NCI-H1436 (cell line): ENCODE results near the gene PLP2.
"Not testable (repeated sequence)": the region's sequence is repeated elsewhere in the genome, so short reads cannot be mapped to it uniquely, and the experiment has no call there.

Source experiments
- DNase-seq: peaks from one replicate; lab custom pipeline; 2025; lab: John Stamatoyannopoulos, UW

PLP2 gene

GRCh38 chrX:49163555-49164419, 7.9 kb upstream of the PLP2 start:
- DNase-seq = peak; percentile 66

- DNase-seq = no peak
These were observed 6.9 kb upstream of the PLP2 start for GRCh38 chrX:49164589-49165360.

GRCh38 chrX:49165901-49166881, 5.5 kb upstream of the PLP2 start:
- peak; percentile 88 for DNase-seq

DNA sequence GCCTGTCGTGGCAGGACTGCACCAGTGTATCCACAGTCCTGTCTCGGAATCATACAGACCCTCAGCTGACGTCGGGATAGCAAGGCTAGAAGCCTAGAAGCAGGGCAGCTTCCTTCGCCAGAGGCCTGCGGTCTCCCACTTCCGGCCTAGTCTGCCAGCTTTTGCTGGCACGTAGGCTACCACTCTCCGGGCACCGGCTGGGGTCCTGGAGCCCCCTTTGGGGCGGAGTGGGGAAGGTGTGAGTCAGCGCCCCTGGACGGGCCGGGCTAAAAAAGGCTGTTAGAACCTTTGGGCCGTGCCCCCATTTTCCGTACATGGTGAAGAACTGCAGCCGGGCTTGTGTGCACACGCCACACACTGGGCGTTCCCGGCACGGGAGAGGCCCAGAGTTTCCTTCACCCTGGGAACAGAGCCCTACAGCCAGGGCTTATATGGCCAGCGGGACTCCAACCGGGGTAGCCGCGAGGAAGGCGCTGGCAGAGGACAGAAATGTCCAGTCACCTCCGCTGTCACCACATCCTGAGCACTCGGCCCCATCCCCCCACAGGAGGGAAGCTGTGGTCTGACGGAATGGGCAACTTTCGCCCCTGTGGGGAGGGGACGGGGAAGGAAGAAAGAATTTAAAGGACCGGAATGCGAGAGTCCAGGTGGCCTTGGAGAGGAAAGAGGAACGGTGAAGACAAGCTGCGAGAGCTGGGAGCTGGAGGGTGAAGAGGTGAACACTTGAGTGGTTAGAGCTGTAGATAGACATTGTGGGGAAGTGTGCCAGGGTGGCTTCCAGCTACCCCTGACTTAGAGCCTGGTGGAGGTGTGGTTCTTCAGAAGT, 4.6 kb upstream of the PLP2 start:
- no peak for DNase-seq

GRCh38 chrX:49167740-49168108, 4.0 kb upstream of the PLP2 start:
- no peak for DNase-seq

- peak; percentile 43 for DNase-seq
These were observed 632 bp downstream of the PLP2 start for GRCh38 chrX:49172280-49172780.

DNA sequence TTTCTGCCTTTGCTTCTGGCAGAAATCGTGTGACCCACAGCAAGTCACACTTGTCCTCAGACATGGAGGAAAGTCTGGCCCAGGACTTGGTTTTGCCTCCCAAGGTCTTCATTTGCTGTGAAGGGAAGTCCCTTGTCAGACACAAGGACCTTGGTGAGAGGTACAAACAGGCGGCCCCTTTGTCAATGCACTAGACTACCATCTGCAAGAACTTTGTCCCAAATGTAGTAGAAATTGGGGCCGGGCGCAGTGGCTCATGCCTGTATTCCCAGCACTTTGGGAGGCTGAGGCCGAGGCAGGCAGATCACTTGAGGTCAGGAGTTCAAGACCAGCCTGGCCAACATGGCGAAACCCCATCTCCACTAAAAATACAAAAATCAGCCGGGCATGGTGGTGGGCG, 1.8 kb downstream of the PLP2 start:
- DNase-seq = not testable (repeated sequence)

GRCh38 chrX:49174723-49175122, 3.0 kb downstream of the PLP2 start:
- DNase-seq = no peak

DNA sequence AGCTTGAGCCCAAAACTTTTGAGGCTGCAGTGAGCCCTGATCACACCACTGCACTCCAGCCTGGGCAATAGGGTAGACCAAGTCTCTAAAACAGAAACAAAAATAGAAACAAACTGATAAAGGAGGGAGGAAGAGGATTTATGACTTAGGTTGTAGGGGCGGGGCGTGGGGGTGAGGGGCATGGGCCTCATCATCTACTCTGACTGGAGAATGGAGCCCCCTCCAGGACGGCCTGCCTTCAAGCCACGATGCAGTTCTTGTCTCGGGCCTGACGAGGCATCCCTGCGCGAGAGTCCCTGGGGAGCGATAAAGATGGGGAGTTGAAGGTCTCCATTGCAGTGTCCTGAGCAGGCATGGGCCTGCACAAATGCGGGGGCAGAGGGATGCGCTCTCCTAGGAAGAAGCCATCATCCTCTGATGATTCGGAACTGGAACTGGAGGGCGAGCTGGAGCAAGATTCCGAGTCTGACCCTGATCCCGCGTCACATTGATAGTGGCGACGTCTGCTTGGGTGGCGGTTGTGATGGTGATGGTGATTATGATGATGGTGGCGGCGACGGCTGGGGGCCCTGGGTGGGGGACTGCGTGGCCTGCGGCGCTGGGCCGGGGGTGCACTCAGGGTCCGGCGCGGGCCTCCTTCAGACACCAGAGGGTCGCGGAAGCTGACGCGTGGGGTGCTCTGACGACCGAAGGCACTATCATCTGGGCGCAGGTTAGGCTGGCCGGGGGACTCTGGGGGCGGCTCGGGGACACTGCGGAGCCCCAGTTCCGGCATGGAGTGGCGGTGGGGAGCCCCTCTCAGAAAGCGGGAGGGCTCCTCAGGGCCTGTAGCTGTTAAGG, 4.0 kb downstream of the PLP2 start:
- no peak for DNase-seq

DNA sequence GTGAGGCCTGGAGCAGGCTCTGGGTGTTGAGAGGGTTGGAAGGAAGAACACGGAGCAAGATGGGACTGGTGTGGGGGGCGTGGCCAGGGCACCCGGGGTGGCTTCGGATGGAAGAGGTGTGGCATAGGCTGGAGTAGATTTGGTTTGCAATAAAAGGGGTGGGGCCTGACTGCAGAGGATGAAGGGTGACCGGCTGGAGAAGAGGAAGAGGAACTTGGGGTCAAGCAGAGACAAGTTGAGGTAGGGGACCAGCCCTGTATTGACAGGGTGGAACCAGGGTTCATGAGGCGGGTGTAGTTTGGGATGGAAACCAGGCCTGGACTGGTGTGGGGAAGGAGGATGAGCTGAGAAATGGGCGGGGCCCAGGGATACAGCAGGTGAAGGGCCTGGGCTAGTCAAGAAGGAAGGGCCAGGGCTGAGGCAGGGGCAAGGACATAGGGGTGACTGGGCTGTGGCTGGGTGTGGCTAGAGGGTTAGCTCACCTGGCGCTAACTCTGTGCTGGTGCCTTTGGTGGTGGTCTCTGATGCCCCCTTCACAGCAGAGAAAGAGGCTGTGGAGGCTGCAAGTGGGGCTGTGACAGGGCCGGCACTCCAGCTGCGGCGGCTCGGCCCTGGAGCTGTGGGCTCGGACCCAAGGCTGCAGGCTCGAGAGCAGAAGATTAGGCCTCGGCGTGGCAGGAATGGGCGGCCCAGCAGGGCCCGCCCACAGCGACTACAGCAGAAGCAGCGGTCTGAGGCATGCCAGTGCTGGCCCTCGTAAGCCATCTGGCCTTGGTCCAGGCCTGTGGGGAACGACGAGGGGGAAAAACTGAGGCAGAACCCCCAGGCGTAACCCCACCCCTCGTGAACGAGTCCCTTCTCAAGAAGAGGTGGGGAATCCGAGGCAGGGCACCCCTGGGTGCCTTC, 5.0 kb downstream of the PLP2 start:
- no peak for DNase-seq

GRCh38 chrX:49177338-49177833, 5.7 kb downstream of the PLP2 start:
- no peak for DNase-seq

GRCh38 chrX:49177873-49178480, 6.3 kb downstream of the PLP2 start:
- no peak for DNase-seq

DNA sequence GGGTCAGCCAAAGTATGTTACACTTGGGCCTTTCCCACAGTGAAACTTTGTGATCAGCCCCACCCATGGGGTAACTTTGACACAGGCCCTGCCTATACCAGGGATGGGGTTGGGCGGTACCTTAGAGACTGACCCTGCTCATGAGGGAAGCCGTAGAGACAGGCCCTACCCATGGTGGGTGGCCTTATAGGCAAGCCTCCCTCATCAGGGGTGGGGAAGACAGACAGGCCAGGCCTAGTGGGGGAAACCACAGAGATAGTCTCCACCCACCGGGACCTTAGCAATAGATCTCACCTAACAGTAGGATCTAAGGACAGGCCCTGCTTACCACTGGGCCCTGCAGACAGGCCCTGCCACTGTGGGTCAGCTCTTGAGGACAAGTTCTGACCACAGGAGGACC, 6.8 kb downstream of the PLP2 start:
- DNase-seq = no peak

DNA sequence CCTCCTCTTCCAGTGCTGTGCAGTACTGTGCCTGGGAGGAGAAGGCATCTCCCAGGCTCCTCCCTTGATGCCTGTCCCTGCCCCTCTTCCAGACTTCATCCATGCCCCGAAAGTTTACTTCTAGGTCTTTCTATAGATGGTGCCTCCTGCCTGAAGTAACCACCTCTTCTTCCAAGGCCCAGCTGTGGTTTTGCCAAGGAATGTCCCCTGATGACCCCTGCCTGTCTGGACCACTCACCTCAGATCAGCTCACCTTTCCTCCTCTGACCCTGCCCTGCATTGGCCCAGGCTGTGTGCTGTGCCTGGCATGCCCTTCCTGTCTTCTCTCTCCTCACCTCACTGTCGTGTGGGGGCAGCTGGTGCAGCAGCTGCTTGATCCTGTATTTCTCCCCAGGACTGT, 7.7 kb downstream of the PLP2 start:
- DNase-seq = no peak

- no peak for DNase-seq
These were observed 12.1 kb downstream of the PLP2 start for GRCh38 chrX:49183701-49184281.

DNA sequence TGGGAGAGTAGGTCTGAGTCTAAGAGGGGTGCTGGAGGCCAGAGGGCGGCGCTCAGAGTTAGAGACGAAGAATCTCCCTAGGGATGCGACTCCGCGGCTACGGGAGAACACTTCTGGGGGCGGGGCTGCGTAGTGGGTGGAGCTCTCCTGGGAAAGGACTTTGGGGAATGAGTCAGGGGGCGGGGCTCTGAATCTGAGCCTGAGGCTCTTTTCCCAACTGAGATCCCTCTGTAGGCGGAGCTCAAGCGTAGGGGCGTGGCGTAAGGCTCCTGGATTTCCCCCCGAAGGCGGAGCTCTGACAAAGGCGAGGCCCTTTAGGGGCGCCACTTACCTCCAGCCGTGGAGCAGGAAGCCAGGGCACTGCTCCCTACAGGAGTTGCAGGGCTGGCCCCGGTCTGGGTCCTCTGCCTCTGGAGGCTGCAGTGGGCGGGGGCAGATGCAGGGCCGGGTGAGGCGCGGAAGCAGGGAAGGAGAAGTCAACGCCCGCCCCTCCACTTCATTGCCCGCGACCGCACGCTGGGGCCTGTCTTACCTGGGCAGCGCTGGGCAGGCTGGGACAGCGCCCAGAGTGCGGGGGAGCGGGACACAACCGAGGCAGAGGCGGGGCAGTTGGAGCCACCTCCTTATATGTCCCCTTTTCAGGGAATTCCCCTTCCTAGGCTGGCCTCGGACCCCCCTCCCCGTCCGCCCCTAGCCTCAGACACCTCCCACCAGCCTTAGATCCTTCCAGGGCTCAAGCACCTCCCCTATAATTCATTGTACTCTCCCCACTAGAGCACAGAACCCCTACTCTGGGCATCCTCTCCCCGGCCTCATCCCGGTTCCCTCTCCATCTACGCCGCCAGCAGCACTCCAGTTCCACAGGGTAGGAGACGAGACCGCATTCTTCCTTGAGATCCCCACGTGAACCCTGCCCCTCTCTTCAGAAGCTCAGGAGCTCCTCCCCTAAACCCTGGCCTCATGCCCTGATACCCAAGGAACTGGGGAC, 12.9 kb downstream of the PLP2 start:
- peak; percentile 89 for DNase-seq
